ENCODE data around the gene LHX4.

Gene LHX4

GRCh38 chr1:180294711-180295110 lies 64.6 kb downstream of the LHX4 start:
- no peak for DNase-seq (ENCODE audit: low read depth in 1 of 2, low spot score in 1 of 2)

- no peak for DNase-seq (ENCODE audit: low read depth in 1 of 2, low spot score in 1 of 2)
Measured at GRCh38 chr1:180295999-180296398, 65.9 kb downstream of the LHX4 start.

- no peak for DNase-seq (ENCODE audit: low read depth in 1 of 2, low spot score in 1 of 2)
Measured at GRCh38 chr1:180299479-180300221, 69.6 kb downstream of the LHX4 start.

- DNase-seq (ENCODE audit: low read depth in 1 of 2, low spot score in 1 of 2), result no peak
Measured at GRCh38 chr1:180301135-180301742, 71.2 kb downstream of the LHX4 start.

GRCh38 chr1:180309338-180309737 lies 79.3 kb downstream of the LHX4 start:
- no peak for DNase-seq (ENCODE audit: low read depth in 1 of 2, low spot score in 1 of 2)

- no peak for DNase-seq (ENCODE audit: low read depth in 1 of 2, low spot score in 1 of 2)
Measured at GRCh38 chr1:180310095-180310494, 80.0 kb downstream of the LHX4 start.

- no peak for DNase-seq (ENCODE audit: low read depth in 1 of 2, low spot score in 1 of 2)
Measured at GRCh38 chr1:180311011-180311730, 81.1 kb downstream of the LHX4 start.

- no peak for DNase-seq (ENCODE audit: low read depth in 1 of 2, low spot score in 1 of 2)
Measured at GRCh38 chr1:180312926-180313325, 82.9 kb downstream of the LHX4 start.

GRCh38 chr1:180327089-180327488 lies 97.0 kb downstream of the LHX4 start:
- DNase-seq (ENCODE audit: low read depth in 1 of 2, low spot score in 1 of 2), result no peak

All from activated CD4-positive, alpha-beta T cell treated with anti-CD3 and anti-CD28 coated beads, Interleukin-2, amount 50 U/mL, for 24 hours (primary cell).